Kidney glomerular epithelial cell (primary cell): ENCODE results near the gene ZNF460.

Experiments
- DNase-seq: peaks from one replicate; lab custom pipeline; 2025; lab: John Stamatoyannopoulos, UW

ZNF460 gene

GRCh38 chr19:57280962-57281400 lies 696 bp downstream of the ZNF460 start:
- no peak for DNase-seq

DNA sequence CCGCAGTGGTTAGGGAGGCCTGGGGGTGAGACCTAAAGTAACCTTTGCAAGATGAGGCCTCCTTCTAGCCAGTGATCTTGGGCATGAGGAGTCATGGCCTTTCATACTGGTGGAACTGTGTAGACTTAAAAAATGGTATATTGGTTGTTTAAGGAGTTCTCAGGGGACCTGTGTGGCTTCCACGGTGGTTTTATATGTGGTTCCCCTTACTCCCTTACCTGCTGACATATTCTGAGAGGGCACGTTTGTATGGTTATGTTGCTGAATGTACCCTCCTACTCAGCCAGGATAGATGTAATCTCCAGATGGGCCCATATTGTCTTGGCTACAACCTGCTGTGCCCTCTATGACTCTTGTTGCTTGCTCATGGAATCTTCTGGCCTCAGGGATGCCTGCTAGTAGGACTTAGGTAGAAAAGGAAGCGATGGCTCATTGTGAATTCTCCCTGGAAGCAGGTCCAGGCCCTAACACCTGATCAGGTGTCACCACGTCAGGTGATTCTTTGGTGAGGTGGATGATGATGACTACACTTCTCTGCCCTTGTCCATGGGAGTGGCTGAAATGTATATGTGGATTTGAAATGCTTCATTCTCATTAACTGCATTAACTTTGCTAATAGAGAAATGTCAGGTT lies 1.8 kb downstream of the ZNF460 start:
- no peak for DNase-seq

- no peak for DNase-seq
Measured at GRCh38 chr19:57288373-57288772, 8.1 kb downstream of the ZNF460 start.

DNA sequence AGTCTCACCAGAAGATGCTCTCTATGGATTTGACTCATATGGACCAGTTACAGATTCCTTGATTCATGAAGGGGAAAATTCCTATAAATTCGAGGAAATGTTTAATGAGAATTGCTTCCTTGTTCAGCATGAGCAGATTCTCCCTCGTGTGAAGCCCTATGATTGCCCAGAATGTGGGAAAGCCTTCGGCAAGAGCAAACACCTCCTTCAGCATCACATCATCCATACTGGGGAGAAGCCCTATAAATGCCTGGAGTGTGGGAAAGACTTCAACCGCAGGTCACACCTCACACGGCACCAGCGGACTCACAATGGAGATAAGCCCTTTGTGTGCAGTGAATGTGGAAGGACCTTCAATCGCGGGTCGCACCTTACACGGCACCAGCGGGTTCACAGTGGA lies 10.7 kb downstream of the ZNF460 start:
- no peak for DNase-seq

- no peak for DNase-seq
Measured at GRCh38 chr19:57292547-57292946, 12.3 kb downstream of the ZNF460 start.

GRCh38 chr19:57293719-57294118 lies 13.4 kb downstream of the ZNF460 start:
- no peak for DNase-seq

GRCh38 chr19:57302020-57302465 lies 21.8 kb downstream of the ZNF460 start:
- DNase-seq = peak; percentile 27

GRCh38 chr19:57302727-57303401 lies 22.6 kb downstream of the ZNF460 start:
- DNase-seq = no peak

DNA sequence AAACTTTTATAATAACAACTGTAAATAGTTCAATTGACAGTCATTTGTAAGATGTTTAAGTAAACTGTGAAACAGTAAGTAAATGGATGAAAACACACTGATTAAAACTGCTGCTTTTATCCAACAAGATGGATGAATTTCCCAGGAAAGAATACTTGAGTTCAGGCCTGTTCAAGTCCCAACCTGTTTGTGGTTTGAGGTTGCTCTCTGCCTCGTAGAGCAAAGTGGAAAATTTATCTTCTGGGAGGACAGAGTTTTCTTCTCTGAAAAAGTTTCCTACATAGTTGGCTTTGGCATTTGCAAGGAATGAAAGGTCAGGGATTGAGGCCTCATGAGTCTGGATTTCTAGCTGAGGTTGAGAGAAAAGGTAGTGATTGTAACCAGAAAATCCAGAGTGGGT lies 24.8 kb downstream of the ZNF460 start:
- no peak for DNase-seq

DNA sequence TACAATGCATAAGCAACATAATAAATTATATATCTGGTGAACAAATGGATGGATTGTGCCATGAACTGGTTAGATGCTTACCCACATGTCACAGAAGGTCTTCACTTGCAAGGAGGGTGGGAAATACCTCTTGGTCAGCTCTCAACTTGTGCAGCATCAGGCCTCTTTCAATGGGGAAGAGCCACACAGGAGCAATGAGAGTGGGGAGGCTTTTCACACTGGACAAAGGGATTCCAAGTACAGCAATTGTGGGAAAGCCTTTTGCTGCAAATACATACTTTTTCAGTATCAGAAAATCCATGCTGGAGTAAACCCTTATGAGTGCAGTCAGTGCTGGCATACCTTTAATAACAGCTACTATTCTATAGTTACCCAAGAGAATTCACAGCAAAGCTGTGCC lies 28.2 kb downstream of the ZNF460 start:
- DNase-seq = no peak

DNA sequence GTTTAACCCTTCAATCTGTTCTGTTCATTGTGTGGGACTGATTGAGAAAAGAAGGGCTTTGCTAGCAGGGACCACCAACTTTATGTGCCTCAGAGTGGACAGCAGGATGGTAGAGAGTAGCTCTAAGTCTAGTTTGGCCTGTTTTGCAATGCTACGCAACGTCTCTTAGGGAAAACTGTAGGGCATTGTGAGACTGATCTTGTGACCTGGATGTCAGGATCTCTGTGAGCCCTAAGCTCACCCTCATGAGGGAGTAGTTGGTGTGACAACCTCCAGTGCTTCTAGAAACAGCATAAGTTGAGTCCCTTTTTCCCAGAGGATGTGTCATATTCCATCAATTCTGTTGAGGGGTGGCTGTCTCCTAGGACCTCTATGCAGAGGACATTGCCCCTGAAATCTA lies 30.5 kb downstream of the ZNF460 start:
- no peak for DNase-seq

- DNase-seq = no peak
Measured at GRCh38 chr19:57314146-57314545, 33.9 kb downstream of the ZNF460 start.

GRCh38 chr19:57317503-57317902 lies 37.2 kb downstream of the ZNF460 start:
- no peak for DNase-seq

GRCh38 chr19:57319869-57320179 lies 39.5 kb downstream of the ZNF460 start:
- no peak for DNase-seq

DNA sequence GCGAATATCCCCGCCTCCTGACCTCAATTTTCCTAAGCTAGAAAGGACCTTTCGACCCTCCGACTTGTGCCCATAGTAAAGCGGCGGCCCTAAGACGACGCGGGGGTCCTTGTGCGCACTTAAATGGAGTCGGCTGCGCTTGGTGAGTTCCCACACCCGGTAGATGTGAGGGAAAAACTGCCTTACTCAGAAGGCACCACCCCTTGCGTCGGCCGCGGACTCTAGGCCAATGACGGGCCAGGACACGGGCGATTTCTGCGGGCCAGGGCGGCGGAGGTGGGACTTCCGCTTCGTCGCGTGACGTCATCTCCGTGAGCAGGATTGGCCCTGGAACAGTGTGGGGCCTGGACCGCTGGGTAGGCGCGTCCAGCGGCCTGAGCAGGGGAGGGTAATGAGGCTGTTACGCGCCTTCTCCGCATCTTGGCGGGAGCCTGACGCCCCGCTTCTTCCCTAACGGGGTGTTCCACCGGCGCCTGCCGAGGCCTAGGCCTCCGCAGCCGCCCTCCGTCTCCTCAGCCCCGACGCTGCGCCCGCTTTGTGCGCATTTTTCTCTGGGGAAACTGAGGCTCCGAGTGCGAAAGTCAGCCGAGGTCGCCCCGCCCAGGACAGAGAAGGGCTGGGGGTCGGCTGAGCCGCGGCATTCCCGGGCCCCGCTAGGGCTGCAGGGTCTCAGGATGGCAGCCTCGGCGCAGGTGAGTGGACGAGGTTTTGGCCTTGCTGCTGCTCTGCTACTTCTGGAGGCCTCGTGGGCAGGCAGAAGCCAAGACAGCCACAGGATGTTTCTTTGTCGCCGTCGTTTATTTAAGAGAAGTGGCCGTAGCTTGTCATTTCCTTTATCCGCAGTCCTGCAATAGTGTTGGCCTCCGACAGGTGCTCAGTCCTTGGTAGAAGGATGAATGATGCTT lies 40.1 kb downstream of the ZNF460 start, which contains the start of gene ZNF543:
TSS of gene ZNF543 (plus strand) at position 293 of the 905 bp plus-strand sequence. CDS start at position 675, 382 bp downstream.
- DNase-seq = peak; percentile 90

DNA sequence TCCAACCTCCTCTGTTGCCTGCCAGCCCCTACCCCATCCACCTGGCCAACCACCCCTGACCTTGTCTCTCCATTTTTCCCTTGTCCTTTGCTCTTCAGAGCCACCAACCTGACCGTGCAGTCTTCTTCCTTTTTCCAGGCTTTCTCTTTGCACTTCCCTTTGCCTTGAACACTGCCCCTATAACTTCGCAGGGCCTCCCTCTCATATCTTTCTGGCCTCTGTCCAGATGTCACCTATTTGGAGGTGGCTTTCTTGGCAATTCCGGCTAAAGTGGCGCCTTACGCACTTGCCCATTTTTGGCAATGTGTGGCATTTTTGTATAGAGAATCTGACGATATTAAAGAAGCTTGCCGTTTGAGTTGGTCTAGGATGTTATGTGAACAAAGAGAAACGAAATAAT lies 40.8 kb downstream of the ZNF460 start:
- DNase-seq = no peak

DNA sequence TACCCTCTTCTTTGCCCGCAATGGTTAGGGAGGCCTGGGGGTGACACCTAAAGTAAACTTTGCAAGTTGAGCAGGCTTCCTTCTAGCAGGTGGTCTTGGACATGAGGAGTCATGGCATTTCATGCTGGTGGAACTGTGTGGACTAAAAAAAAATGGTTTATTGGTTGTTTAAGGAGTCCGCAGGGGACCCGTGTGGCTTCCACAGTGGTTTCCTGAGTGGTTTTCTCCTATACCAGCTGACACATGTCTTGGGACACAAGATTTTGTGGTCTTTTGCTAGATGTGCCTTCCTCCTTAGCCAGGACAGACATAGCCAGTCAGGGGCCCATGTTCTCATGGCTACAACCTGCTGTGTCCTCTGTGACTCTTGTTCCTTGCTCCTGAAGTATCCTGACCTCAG lies 41.5 kb downstream of the ZNF460 start:
- DNase-seq = no peak

- DNase-seq = no peak
Measured at GRCh38 chr19:57324992-57325391, 44.7 kb downstream of the ZNF460 start.

- DNase-seq = no peak
Measured at GRCh38 chr19:57327993-57328392, 47.7 kb downstream of the ZNF460 start.

DNA sequence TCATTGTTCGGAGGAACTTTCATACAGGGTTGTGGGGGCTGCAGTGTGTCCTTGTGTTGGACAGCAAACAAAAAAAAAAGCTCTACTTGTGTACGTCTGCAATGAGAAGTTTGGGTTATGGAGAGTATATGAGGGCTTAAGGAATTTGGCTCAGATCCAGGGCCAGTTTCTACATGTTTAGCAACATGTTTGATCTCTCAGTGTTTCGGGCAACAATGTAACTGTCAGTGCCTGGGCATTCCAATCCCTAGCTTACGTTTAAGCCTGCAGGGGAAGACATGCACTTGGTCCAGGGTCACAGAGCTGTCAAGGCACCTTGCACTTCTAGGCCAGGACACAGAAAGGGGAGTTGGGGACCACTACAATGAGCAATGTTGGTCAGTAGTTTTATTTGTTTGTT lies 53.9 kb downstream of the ZNF460 start:
- no peak for DNase-seq

- DNase-seq = no peak
Measured at GRCh38 chr19:57338877-57339276, 58.6 kb downstream of the ZNF460 start.

DNA sequence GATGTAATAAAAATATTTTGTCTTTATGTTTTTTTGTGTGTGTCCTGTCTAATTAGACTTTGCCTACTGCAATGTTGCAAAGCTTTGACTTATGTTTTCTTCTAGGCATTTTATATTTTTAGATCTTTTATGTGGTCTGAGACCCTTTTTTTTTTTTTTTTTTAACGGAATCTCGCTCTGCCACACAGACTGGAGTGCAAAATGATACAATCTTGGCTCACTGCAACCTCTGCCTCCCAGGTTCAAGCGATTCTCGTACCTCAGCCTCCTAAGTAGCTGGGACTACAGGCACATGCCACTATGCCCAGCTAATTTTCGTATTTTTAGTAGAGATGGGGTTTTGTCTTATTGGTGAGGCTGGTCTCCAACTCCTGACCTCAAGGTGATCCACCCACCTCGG lies 62.3 kb downstream of the ZNF460 start:
- DNase-seq = no peak
